Colonic mucosa (tissue), 4 donors: Measurements from ENCODE around the gene PKD1. TPM values are rescaled to one million over a fixed set of nuclear protein-coding genes. Genes with fewer than 3 reads are reported as not detected.

Experiments used
- DNase-seq: peaks from one replicate; pipeline ENCODE4 v3.0.0-alpha.2; 2020
- H3K27ac ChIP-seq: fragments of 200-600 bp; one replicate; pipeline ENCODE4 v1.8.0; 2021
- H3K27me3 ChIP-seq: fragments of 200-600 bp; one replicate; pipeline ENCODE4 v1.8.0; 2021
- H3K36me3 ChIP-seq: fragments of 200-600 bp; one replicate; pipeline ENCODE4 v1.8.0; 2021
- H3K4me1 ChIP-seq: fragments of 200-600 bp; one replicate; pipeline ENCODE4 v1.8.0; 2021; ENCODE audit warnings: mild to moderate bottlenecking
- H3K4me3 ChIP-seq: fragments of 200-600 bp; one replicate; pipeline ENCODE4 v1.8.0; 2021
- H3K9ac ChIP-seq, 2 donors: one replicate each; pipeline ENCODE4 v1.7.0; 2013; ENCODE audit warnings: control low read depth in 2 of 2, low read depth in 2 of 2, low read length in 2 of 2
- H3K9me3 ChIP-seq: fragments of 200-600 bp; one replicate; pipeline ENCODE4 v1.8.0; 2021
- CTCF ChIP-seq: fragments of 200-600 bp; IDR thresholded peaks from one replicate; pipeline ENCODE4 v1.8.0; 2022; ENCODE audit warnings: antibody characterized with exemption, mild to moderate bottlenecking
- intact Hi-C: fragments of 100-400 bp; cut with DNase I; formaldehyde crosslinking; loops from one replicate; pipeline ENCODE4 v1.14.1; 2022
- total RNA-seq, 2 donors: library from RNA; stranded (reverse); fragmentation: NEBNext Ultra II Directional in 1 of 2; extraction: Animal tissue kit (Norgen Biotek cat#: 25700) in 1 of 2; gene quantifications; one replicate each; pipeline ENCODE4 v1.2.1, GENCODE V29; 2021
- donor health status: healthy.
- donor health status: DM: no; HTN: no; CAD: no.
- donor health status: DM: no; HTN: no; CAD: no.

Gene PKD1
- total RNA-seq, 2 donors from 2014 or later = 48.2 to 83.5 TPM

GRCh38 chr16:2177561-2177960 lies 41.9 kb upstream of the PKD1 start:
- Histone ChIP-seq H3K27me3 (no peaks in the 10 kb centered on the region), H3K27ac (no peak overlapping the region), H3K4me1 (no peaks in the 10 kb centered on the region), H3K4me3 (no peak overlapping the region), H3K9me3 (no peaks in the 10 kb centered on the region), H3K36me3 (peaks cover 10% of the 10 kb centered on the region), H3K9ac (no peak overlapping the region)
- intact Hi-C loops = no loop called here
- DNase-seq = no peak
- TF ChIP-seq CTCF = no peak

- Histone ChIP-seq H3K27ac (no peak overlapping the region), H3K9ac (no peak overlapping the region)
- TF ChIP-seq CTCF = no peak
Measured at GRCh38 chr16:2177101-2177500, 41.4 kb upstream of the PKD1 start.

GRCh38 chr16:2176047-2176446 lies 40.3 kb upstream of the PKD1 start:
- Histone ChIP-seq H3K36me3 (peaks cover 10% of the 10 kb centered on the region), H3K27me3 (no peaks in the 10 kb centered on the region), H3K9ac (no peak overlapping the region), H3K4me3 (no peak overlapping the region), H3K4me1 (no peaks in the 10 kb centered on the region), H3K9me3 (no peaks in the 10 kb centered on the region), H3K27ac (no peak overlapping the region)
- DNase-seq = no peak
- no peak for TF ChIP-seq CTCF
- intact Hi-C loops = no loop called here

More at GRCh38 chr16:2177101-2177500, 41.4 kb upstream of the PKD1 start:
- intact Hi-C loops = no loop called here
- no peak for DNase-seq
- Histone ChIP-seq H3K4me1 (no peaks in the 10 kb centered on the region), H3K4me3 (no peak overlapping the region), H3K9me3 (no peaks in the 10 kb centered on the region), H3K27me3 (no peaks in the 10 kb centered on the region), H3K36me3 (peaks cover 10% of the 10 kb centered on the region)

- H3K9ac ChIP-seq = no peak overlapping the region
- no peaks in the 10 kb centered on the region for H3K4me1 ChIP-seq
- intact Hi-C loops = no loop called here
- no peak for DNase-seq
- no peak overlapping the region for H3K27ac ChIP-seq
- peaks cover 10% of the 10 kb centered on the region for H3K36me3 ChIP-seq
- H3K27me3 ChIP-seq = no peaks in the 10 kb centered on the region
- H3K4me3 ChIP-seq = no peak overlapping the region
- TF ChIP-seq CTCF = no peak
- no peaks in the 10 kb centered on the region for H3K9me3 ChIP-seq
Measured at GRCh38 chr16:2175454-2175853, 39.8 kb upstream of the PKD1 start.

- no peaks in the 10 kb centered on the region for H3K27me3 ChIP-seq
- H3K27ac ChIP-seq = no peak overlapping the region
- intact Hi-C loops = no loop called here
- no peak for DNase-seq
- peaks cover 10% of the 10 kb centered on the region for H3K36me3 ChIP-seq
- H3K9me3 ChIP-seq = no peaks in the 10 kb centered on the region
- H3K9ac ChIP-seq = no peak overlapping the region
- H3K4me1 ChIP-seq = no peaks in the 10 kb centered on the region
- no peak overlapping the region for H3K4me3 ChIP-seq
- TF ChIP-seq CTCF = no peak
Measured at GRCh38 chr16:2174396-2175131, 38.9 kb upstream of the PKD1 start.
